GOT3 (cell line): Measurements from ENCODE around the gene RFPL1.

Experiments
- DNase-seq: peaks from one replicate; lab custom pipeline; 2025; ENCODE audit warnings: mixed read lengths; lab: John Stamatoyannopoulos, UW

RFPL1 gene

GRCh38 chr22:29443452-29443851 is 5.1 kb downstream of the RFPL1 start:
- no peak for DNase-seq

- no peak for DNase-seq
These were observed 5.7 kb downstream of the RFPL1 start for GRCh38 chr22:29443861-29444792.

DNA sequence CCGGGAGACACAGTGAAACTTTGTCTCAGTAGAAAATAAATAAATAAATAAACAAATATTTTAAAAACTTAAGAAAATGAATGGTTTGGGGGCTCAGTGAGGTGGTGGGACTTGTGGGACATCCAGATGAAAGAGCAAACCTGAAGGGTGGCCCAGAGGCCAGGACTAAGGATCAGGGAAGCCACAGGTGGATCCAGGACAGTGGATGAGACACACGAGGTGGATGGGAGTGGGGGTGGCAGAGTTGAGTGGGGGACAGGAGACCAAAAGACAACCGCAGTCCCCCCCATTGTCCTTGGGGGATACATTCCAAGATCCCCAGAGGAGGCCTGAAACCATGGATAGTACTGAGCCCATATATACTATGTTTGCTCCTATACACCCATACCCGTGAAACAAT is 7.1 kb downstream of the RFPL1 start:
- DNase-seq, result no peak

DNA sequence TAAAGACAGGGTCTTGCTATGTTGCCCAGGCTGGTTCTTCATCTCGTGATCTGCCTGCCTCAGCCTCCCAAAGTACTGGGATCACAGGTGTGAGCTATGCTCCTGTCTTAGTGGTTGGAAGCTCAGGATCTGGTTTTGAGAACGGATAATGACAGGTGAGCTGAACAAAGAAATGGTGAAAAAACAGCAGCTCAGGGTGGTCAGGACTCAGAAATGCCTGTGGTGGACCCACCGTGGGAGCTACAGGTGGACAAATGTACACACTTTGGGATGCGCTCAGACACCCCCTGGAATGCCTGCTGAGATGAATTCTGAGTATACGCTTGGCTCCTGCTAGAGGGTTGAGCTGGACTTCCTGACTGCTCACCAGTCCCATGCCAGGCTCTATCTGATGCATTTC is 9.5 kb downstream of the RFPL1 start:
- DNase-seq, result no peak

DNA sequence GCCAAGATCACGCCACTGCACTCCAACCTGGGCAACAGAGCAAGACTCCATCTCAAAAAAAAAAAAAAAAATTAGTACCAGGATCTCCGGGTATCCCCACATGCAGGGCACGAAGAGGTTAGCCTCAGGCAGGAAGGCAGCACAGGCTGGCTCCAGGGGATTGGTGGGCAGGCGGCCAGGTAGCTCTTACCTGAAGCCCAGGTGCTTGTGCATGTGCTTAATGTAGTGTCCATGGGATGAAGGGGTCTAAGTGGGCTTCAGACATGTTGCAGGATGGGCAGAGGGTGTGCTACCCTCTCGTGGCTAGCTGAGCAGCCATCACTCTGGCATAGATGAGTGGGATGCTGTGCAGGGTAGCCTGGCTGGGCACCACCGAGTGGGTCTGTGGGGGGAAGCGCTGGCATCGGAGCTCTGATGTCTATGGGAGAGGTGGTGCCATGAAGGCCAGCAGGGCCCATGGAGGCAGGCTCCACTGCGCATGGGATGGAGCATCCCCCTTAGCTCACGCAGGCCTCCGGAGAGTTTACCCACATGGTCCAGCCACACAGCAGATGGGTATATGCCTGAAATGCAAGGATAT is 11.0 kb downstream of the RFPL1 start:
- DNase-seq, result no peak

DNA sequence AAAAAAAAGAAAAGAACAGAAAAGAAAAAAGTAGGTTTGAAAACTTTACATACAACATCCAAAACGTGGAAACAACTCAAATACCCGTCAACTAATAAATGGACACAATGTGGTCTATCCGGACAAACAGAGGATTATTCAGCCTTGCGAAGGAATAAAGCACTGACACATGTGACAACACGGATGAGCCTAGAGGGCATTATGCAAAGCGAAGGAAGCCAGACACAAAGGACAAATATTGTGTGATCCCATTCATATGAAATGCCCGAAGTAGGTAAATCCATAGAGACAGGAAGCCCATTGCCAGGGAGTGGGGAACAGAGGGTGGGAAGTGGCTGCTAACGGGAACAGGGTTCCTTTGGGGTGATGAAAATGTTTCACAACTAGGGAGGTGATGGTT is 11.8 kb downstream of the RFPL1 start:
- DNase-seq, result no peak

DNA sequence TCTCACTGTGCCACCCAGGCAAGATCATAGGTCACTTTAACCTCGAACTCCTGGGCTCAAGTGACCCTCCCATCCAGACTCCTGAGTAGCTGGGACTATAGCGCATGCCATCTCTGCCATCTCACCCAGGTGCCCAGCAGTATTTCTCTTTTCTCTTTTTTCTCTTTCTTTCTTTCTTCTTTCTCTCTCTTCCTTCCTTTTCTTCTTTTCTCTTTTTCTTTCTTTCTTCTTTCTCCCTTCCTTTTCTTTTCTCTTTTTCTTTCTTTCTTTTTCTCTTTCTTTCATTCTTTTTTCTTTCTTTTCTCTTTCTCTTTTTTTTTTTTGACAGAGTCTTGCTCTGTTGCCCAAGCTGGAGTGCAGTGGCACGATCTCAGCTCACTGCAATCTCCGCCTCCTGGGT is 13.5 kb downstream of the RFPL1 start:
- no peak for DNase-seq

GRCh38 chr22:29454276-29454675 is 15.9 kb downstream of the RFPL1 start:
- DNase-seq, result no peak

- no peak for DNase-seq
These were observed 17.9 kb downstream of the RFPL1 start for GRCh38 chr22:29456211-29456671.

- no peak for DNase-seq
These were observed 19.3 kb downstream of the RFPL1 start for GRCh38 chr22:29457730-29458129.

DNA sequence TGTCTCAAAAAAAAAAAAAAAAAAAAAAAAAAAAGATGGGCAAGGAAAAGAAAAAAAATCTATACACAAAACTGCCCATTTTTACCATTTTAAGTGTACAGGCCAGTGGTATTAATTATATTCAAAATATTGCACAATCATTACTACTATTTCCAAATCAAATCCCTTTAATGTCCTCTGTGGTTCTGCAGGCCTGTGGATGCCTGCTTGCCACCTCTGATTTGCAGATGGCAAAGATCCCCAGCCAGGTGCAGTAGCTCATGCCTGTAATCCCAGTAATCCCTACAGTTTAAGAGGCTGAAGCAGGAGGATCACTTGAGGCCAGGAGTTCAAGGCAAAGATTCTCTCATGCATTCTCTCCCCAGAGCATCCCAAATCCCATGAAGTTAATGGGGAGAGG is 20.2 kb downstream of the RFPL1 start:
- DNase-seq, result no peak

- no peak for DNase-seq
These were observed 21.4 kb downstream of the RFPL1 start for GRCh38 chr22:29459773-29460172.

GRCh38 chr22:29461263-29461662 is 22.9 kb downstream of the RFPL1 start:
- no peak for DNase-seq

DNA sequence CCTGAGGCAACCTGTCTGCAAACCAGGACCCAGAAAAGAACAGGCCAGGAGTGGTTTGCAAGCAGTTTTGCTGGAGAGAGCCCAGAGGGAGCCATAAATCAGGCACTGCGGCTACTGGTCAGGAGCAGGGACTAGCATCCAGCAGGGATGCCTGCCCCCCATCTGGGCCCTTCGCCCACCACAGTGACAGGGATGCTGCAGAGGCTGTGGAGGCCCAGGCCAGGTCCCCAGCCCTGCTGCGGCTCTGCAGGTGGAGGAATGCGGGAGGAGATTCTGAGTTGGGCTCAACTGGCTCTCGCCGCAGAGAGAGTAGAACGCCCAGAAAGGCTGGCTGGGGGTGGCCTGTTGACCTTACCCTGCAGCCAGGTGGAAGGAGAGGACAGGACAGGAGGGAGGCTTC is 25.2 kb downstream of the RFPL1 start:
- DNase-seq, result no peak

DNA sequence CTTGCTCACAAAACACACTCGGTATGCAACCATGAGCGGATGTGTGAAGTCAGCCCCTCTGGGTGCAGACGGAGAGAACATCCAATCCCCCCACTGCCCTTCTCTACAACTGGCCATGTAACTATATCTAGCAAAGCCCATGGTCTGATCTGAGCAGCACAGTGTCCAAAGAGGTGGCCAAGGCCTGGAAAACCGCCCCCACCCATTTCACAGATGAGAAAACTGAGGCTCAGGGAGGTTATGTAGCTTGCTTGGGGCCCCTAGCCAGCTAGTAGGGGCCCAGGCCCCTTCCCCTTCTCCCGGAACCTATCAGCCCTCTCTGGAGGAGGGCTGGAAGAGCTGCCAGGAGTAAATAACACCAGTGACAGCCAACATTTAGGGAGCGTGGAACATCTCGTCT is 26.2 kb downstream of the RFPL1 start:
- no peak for DNase-seq

- no peak for DNase-seq
These were observed 31.4 kb downstream of the RFPL1 start for GRCh38 chr22:29469755-29470154.

GRCh38 chr22:29470159-29470855 is 31.9 kb downstream of the RFPL1 start:
- DNase-seq, result no peak

DNA sequence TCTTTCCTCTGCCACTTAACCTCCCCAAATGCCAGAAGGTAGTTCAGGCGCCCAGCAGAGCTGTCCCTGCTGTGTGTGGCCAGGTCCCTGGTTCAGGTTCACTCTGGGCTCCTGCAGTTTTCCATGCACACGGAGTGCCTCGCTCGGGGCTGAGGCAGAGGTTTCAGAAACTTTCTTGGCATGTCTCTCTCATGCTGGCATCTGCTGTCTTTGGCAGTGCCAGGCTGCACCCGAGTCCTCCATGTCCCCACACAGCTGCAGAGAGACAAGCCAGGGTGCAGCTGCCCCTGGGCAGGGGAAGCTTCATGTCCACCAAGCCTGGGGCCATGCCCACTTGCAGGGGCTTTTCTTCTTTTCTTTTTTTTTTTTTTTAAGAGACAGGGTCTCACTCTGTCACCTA is 34.6 kb downstream of the RFPL1 start:
- no peak for DNase-seq

- DNase-seq, result no peak
These were observed 37.2 kb downstream of the RFPL1 start for GRCh38 chr22:29475550-29475949.

GRCh38 chr22:29476116-29476515 is 37.7 kb downstream of the RFPL1 start:
- DNase-seq, result no peak

GRCh38 chr22:29477723-29478318 is 39.4 kb downstream of the RFPL1 start:
- DNase-seq, result no peak
